PC-3 (cell line): Measurements from ENCODE around the gene NTF3. TPM values are rescaled to one million over a fixed set of nuclear protein-coding genes. Genes with fewer than 3 reads are reported as not detected.

Experiments used
- ATAC-seq: fragments of 200-7000 bp; cut with Tn5 transposase; 2 replicates; pipeline ENCODE4 v1.9.1; 2020; ENCODE audit warnings: mild to moderate bottlenecking, moderate library complexity
- BruUV-seq: library from RNA; stranded (reverse); fragments of 400-500 nt; replicated peaks from 2 replicates; lab custom pipeline; 2021; lab: Mats Ljungman, UMichigan
- CTCF ChIA-PET: fragments of 300-600 bp; sonication (Branson Sonifier 250); formaldehyde crosslinking; loops from one replicate; lab custom pipeline; 2022; ENCODE audit warnings: antibody characterized with exemption; lab: Charles Lee
- POLR2A ChIA-PET: fragments of 300-600 bp; sonication (Branson Sonifier 250); formaldehyde crosslinking; loops from one replicate; lab custom pipeline; 2022; ENCODE audit warnings: antibody characterized with exemption; ENCODE audit not compliant: unreplicated experiment; lab: Charles Lee
- DNase-seq: peaks from one replicate; pipeline ENCODE4 v3.0.0-alpha.2; 2015
- H2AFZ ChIP-seq: fragments of 300-600 bp; sonication (generic); 2 replicates; pipeline ENCODE4 v1.6.0; 2016; ENCODE audit warnings: antibody characterized with exemption, low read length
- H3F3A ChIP-seq: fragments of 300-600 bp; sonication (generic); one replicate; pipeline ENCODE4 v1.6.0; 2017; ENCODE audit warnings: antibody characterized with exemption, low read length, control low read depth, mild to moderate bottlenecking; ENCODE audit not compliant: unreplicated experiment
- H3K27ac ChIP-seq: fragments of 300-600 bp; sonication (generic); 2 replicates; pipeline ENCODE4 v1.5.1; 2016; ENCODE audit warnings: mild to moderate bottlenecking, low read length
- H3K27me3 ChIP-seq: fragments of 300-600 bp; sonication (generic); 2 replicates; pipeline ENCODE4 v1.6.1; 2016; ENCODE audit warnings: low read length, mixed read lengths
- H3K36me3 ChIP-seq: fragments of 300-600 bp; sonication (generic); 2 replicates; pipeline ENCODE4 v1.6.1; 2016; ENCODE audit warnings: low read depth, mixed run types, low read length, mixed read lengths
- H3K4me1 ChIP-seq: fragments of 300-600 bp; sonication (generic); 2 replicates; pipeline ENCODE4 v1.5.1; 2016; ENCODE audit warnings: low read length; ENCODE audit not compliant: insufficient read depth
- H3K4me2 ChIP-seq: fragments of 300-600 bp; sonication (generic); 2 replicates; pipeline ENCODE4 v1.6.0; 2016; ENCODE audit warnings: low read length
- H3K4me3 ChIP-seq: fragments of 300-600 bp; sonication (generic); 2 replicates; pipeline ENCODE4 v1.5.1; 2016; ENCODE audit warnings: mild to moderate bottlenecking, low read length, mixed read lengths
- H3K79me2 ChIP-seq: fragments of 300-600 bp; sonication (generic); 2 replicates; pipeline ENCODE4 v1.6.1; 2017; ENCODE audit warnings: low read length, mixed read lengths
- H3K9ac ChIP-seq: fragments of 300-600 bp; sonication (generic); 2 replicates; pipeline ENCODE4 v1.6.0; 2016; ENCODE audit warnings: mild to moderate bottlenecking, low read length
- H3K9me2 ChIP-seq: fragments of 300-600 bp; sonication (generic); replicated peaks from 2 replicates; pipeline ENCODE4 v1.6.1; 2016; ENCODE audit warnings: mixed run types, low read length, mixed read lengths
- H3K9me3 ChIP-seq: fragments of 300-600 bp; sonication (generic); 2 replicates; pipeline ENCODE4 v1.6.1; 2016; ENCODE audit warnings: low read length, mixed read lengths
- H4K20me1 ChIP-seq: fragments of 300-600 bp; sonication (generic); 2 replicates; pipeline ENCODE4 v1.6.1; 2016; ENCODE audit warnings: low read length, mixed read lengths
- EZH2 ChIP-seq: fragments of 300-600 bp; sonication (generic); IDR thresholded peaks from one replicate; pipeline ENCODE4 v1.6.1; 2017; ENCODE audit warnings: antibody characterized with exemption, mild to moderate bottlenecking, low read length; ENCODE audit not compliant: unreplicated experiment
- EZH2phosphoT487 ChIP-seq: fragments of 300-600 bp; sonication (generic); IDR thresholded peaks from 2 replicates; pipeline ENCODE4 v1.6.1; 2018; ENCODE audit warnings: mild to moderate bottlenecking, antibody characterized with exemption, low read length, borderline replicate concordance
- intact Hi-C: fragments of 100-400 bp; cut with micrococcal nuclease; formaldehyde crosslinking; loops from 2 replicates; pipeline ENCODE4 v1.9.0; 2023
- total RNA-seq: library from RNA; depleted of rRNA; stranded (reverse); fragments of >200 nt; gene quantifications from 2 replicates; pipeline ENCODE4 v1.2.3, GENCODE V29; 2014
- TF ChIP-seq, protein P1 (sequence below): fragments of 300-600 bp; sonication (generic); conservative IDR thresholded peaks from 2 replicates; pipeline ENCODE4 v1.5.1; 2017; ENCODE audit warnings: antibody characterized with exemption, low read depth, mild to moderate bottlenecking, low read length

The NTF3 gene
- total RNA-seq, 1 experiment from 2014 or later: not detected

DNA sequence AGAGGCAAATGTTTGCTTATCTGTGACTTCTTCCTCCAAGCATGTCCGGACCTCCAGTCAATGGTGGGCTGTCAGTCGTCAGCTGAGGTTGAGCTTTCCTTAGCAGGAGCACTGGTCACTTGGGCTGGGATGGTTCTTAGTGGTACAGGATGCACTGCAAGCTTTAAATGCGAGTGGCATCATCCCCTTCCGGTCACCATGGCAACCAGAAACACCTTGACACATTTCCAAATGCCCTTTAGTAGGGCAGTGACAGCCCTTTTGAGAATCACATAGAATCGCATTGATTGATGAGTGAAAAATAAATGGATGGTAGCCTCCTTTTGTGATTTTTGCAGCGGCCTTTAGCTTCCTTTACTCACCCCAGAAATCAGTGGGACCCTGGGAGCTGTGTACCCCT, 24.1 kb downstream of the NTF3 start:
- Histone ChIP-seq H3K79me2 (no peaks in the 10 kb centered on the region), H3K9me3 (no peaks in the 10 kb centered on the region), H3F3A (no peaks in the 10 kb centered on the region), H3K4me1 (no peaks in the 10 kb centered on the region), H3K27me3 (0 out of 2 replicates have a peak, but pooled peaks cover 6% of the 10 kb centered on the region), H3K36me3 (no peaks in the 10 kb centered on the region), H3K27ac (no peak overlapping the region), H3K9me2 (no peaks in the 10 kb centered on the region), H2AFZ (no peak overlapping the region), H3K4me3 (no peak overlapping the region), H4K20me1 (no peaks in the 10 kb centered on the region), H3K9ac (no peak overlapping the region), H3K4me2 (no peak overlapping the region)
- ChIA-PET CTCF (no interaction called here), POLR2A (no interaction called here)
- ATAC-seq (no peak), DNase-seq (no peak)
- BruUV-seq: no TSS peak
- TF ChIP-seq EZH2 (no peak), EZH2phosphoT487 (no peak)
- TF ChIP-seq, protein P1, sequence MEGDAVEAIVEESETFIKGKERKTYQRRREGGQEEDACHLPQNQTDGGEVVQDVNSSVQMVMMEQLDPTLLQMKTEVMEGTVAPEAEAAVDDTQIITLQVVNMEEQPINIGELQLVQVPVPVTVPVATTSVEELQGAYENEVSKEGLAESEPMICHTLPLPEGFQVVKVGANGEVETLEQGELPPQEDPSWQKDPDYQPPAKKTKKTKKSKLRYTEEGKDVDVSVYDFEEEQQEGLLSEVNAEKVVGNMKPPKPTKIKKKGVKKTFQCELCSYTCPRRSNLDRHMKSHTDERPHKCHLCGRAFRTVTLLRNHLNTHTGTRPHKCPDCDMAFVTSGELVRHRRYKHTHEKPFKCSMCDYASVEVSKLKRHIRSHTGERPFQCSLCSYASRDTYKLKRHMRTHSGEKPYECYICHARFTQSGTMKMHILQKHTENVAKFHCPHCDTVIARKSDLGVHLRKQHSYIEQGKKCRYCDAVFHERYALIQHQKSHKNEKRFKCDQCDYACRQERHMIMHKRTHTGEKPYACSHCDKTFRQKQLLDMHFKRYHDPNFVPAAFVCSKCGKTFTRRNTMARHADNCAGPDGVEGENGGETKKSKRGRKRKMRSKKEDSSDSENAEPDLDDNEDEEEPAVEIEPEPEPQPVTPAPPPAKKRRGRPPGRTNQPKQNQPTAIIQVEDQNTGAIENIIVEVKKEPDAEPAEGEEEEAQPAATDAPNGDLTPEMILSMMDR: no peak
- intact Hi-C loops: no loop called here

DNA sequence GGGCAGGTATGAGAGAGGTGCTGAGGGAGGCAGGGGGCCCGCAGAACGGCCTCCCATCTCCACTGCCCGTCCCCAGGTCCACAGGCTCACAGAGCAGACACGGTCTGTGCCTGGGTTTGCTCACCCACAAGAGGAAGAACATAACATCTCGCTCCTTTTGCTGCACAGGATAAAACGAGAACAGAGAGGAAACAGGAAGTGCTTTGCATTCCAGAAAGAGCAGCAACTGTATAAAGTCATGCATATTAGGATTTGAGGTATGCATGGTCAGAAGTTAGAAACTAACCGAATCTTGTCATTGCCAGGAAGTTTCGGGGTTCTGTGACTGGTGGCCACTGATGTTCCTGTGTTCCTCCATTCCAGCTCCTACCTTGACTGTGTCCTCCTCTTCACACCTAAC, 25.0 kb downstream of the NTF3 start:
- intact Hi-C loops: no loop called here
- no peak overlapping the region for H3K27ac ChIP-seq
- DNase-seq (no peak), ATAC-seq (no peak)
- no peak overlapping the region for H3K4me3 ChIP-seq
- no peaks in the 10 kb centered on the region for H3F3A ChIP-seq
- no peaks in the 10 kb centered on the region for H3K9me2 ChIP-seq
- H3K79me2 ChIP-seq: no peaks in the 10 kb centered on the region
- CTCF ChIA-PET: no interaction called here
- H3K4me1 ChIP-seq: no peaks in the 10 kb centered on the region
- no peak for TF ChIP-seq EZH2phosphoT487
- TF ChIP-seq, protein P1: no peak
- TF ChIP-seq EZH2: no peak
- POLR2A ChIA-PET: no interaction called here
- no peak overlapping the region for H2AFZ ChIP-seq
- H4K20me1 ChIP-seq: no peaks in the 10 kb centered on the region
- no peaks in the 10 kb centered on the region for H3K9me3 ChIP-seq
- no TSS peak for BruUV-seq
- no peak overlapping the region for H3K4me2 ChIP-seq
- H3K36me3 ChIP-seq: no peaks in the 10 kb centered on the region
- 0 out of 2 replicates have a peak, but pooled peaks cover 6% of the 10 kb centered on the region for H3K27me3 ChIP-seq
- no peak overlapping the region for H3K9ac ChIP-seq

DNA sequence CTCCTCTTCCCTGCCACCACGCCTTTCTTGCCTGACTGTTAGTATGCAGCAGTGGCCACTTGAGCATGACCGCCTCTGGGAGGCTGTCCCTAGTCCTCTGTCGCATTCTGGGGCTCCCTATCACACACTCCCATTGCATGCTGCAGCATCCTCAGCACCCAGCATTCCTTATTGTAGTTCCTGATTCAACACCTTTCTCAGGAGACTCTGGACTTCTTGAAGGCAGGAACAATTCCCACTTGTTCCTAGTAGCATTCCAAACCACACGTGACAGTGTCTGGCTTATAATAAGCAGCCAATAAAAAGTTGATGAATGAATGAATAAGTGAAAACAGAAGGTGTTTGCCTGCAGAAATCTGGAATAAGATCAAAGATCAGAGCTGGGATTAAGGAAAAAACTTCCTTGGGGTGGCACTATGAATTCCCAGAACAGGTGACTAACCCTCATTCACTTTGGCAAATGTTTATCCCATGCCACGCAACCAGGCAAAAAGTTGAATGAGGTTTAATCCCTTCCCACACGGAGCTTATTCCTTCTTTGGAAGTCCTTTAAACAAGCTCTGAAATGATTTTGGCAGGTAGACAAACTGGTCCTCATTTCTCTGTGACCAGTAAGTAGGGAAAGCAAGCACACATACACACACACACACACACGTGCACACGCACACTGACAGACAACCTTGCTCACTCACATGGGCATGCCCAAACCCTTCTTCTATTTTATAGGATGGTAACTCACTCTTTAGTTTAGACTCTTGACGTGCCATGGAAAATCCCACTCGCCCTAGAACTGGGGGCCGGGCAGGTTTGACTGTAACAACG, 26.5 kb downstream of the NTF3 start:
- Histone ChIP-seq H3K27me3 (no peaks in the 10 kb centered on the region), H3K9me3 (no peaks in the 10 kb centered on the region), H2AFZ (no peak overlapping the region), H3K9ac (no peak overlapping the region), H3K27ac (no peak overlapping the region), H3K4me2 (no peak overlapping the region), H3K9me2 (no peaks in the 10 kb centered on the region), H3K4me3 (no peak overlapping the region), H3K4me1 (no peaks in the 10 kb centered on the region), H3F3A (no peaks in the 10 kb centered on the region), H3K79me2 (no peaks in the 10 kb centered on the region), H4K20me1 (no peaks in the 10 kb centered on the region), H3K36me3 (no peaks in the 10 kb centered on the region)
- ATAC-seq (no peak), DNase-seq (no peak)
- TF ChIP-seq EZH2: no peak
- TF ChIP-seq, protein P1: no peak
- TF ChIP-seq EZH2phosphoT487: no peak
- no TSS peak for BruUV-seq
- intact Hi-C loops: no loop called here
- ChIA-PET CTCF (no interaction called here), POLR2A (no interaction called here)
